Superior temporal gyrus (tissue), 1 donor: ENCODE data around the gene KCNIP4.

ENCODE experiments used
- DNase-seq: peaks from one replicate; pipeline ENCODE4 v3.0.0-alpha.2; 2016; ENCODE audit errors: extremely low spot score

The KCNIP4 gene

GRCh38 chr4:21688596-21689265 lies 259.8 kb downstream of the KCNIP4 start:
- no peak for DNase-seq

DNA sequence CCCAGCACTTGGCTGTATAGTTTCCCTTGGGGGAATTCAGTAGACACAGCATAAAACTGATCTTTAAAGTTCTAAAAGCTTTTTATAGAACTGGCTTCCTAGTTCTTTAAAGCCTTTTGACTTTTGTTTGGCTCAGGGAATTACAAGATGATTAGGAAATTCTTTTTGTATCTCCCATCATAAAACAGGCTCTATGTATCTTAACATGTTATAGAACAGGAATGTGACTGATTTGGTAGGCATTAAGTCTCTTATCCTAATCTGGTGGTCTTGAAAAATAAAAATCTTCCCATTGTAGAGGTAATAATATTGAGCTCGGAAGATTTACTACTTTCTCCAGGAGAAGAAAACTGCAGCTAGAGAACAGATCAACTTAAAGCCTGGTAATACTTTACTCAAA lies 262.7 kb downstream of the KCNIP4 start:
- no peak for DNase-seq

GRCh38 chr4:21680326-21680898 lies 268.2 kb downstream of the KCNIP4 start:
- DNase-seq: no peak

DNA sequence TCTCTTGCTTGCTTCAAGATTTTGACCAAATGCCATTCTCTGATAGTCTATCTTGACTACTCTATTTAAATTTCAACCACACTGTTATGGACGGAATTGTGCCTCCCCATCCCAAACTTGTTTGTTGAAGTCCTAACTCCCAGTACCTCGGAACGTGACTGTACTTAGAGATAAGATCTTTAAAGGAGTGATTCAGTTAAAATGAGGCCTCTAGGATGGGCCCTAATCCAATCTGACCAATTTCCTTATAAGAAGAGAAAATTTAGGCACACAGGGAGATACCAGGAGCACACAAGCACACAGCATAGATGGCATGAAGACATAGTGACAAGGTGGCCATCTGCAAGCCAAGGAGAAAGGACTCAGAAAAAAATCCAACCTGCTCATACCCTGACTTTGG lies 269.9 kb downstream of the KCNIP4 start:
- no peak for DNase-seq

DNA sequence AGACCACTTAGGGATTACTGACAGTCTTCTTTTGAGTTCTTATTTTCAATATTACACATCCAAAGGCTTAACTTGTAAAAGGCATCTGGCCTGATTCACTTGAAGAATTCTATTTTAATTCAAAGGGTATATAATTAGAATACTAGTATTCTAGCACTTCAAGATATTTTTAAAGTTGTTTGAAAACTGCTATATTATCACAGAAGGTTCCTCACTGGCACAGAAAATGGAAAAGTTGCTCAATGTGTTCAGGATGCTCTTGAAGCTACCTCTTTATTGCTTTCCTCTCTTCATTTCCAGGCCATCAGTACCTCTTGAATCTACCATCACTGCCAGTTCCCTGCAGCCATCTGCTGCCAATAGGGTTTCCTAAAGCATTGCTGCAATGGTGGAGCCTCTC lies 271.4 kb downstream of the KCNIP4 start:
- DNase-seq: peak; percentile 53

GRCh38 chr4:21664355-21664754 lies 284.2 kb downstream of the KCNIP4 start:
- no peak for DNase-seq

DNA sequence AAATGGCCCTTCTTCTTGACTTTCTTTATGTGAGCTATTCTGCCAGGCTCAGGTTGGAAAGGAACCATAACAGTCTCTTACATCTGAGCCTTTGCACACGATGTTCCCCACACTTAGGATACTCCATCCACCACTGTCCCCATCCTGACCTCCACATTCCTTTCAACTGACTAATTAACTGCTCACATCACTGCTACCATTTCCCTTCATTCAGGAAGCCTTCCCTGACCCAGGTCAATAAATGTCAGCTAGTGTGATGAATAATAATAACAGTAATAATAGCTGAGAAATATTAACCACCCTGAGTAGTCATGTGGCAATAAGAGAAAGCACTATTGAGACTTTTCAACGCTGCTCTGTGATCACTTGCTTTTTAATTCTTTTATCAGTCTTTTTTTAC lies 291.7 kb downstream of the KCNIP4 start:
- no peak for DNase-seq

GRCh38 chr4:21655031-21655430 lies 293.5 kb downstream of the KCNIP4 start:
- DNase-seq: no peak

GRCh38 chr4:21652508-21653231 lies 295.9 kb downstream of the KCNIP4 start:
- DNase-seq: no peak

DNA sequence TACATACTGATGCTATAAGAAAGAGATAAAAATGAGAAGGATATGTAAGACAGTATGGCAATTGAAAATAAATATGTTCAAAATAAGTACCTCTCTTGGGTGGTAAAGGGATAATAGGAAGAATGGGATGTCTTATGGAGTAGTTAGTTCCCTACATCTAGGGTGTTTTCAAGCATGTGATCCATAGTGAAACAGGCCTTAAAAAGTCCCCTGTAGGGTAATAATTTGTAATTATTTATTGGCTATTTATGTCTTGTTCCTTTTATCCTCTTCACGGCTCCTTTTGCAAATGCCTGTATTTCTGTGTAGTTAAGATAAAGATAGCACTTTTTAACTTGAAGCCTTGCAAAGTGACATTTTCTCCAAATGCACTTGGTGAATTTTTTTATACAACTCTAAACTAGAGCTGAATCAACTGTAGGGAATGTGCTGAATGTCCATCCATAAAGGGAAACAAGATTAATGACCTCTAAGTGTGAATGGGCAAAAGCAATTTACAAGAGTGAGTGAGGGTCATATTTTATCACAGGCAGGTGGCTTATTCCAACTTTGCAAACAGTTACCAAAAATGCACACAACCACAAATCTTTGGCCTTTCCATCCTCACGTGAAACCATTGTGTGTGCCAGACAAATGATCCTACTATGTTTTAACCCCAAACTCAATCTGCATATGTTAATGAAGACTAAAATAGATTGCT lies 299.0 kb downstream of the KCNIP4 start:
- DNase-seq: no peak

DNA sequence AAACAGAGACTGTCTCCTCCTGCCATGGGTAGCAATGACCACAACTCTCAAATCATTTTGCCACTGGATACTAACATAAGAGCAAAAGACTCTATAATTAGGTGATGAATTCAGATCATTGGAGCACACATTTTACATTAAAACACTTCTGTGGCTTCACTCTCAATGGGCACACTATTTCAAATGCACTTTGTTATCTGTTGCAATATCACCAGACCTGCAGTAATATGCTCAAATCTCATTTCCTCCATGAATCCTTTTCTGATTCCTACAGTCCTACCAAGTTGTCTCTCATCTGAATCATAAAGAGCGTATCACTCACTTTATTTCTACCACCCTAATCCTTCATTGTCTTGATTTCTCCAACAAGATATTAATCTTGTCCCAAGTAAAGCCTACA lies 302.8 kb downstream of the KCNIP4 start:
- no peak for DNase-seq

- no peak for DNase-seq
Observed at GRCh38 chr4:21641696-21642095, 306.9 kb downstream of the KCNIP4 start.

DNA sequence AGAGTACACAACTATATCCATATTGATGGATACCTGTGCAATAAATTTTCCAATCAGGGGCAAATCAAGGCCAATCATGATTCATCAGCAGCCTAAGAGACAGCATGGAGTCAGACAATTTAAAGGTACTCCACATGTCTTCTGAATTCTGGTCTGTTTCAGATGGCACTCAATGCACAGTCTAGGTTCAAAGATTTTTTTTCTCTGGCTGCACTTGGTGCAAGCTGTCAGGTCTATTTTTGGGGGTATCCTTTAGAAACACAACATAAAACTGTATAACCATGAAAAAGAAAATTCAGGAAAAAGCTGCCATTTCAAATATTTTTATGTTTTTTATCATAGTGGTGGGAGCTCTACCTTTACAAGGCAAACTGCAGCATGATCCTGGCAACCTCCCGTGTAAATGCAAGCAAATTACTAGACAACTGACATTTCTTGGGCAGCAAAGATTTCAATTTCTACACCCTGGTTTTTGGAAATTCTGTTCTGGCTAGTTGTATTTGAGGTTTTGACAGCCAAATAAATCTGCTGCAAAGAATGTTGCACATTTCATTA lies 310.3 kb downstream of the KCNIP4 start:
- no peak for DNase-seq

GRCh38 chr4:21628916-21629610 lies 319.5 kb downstream of the KCNIP4 start:
- DNase-seq: no peak

DNA sequence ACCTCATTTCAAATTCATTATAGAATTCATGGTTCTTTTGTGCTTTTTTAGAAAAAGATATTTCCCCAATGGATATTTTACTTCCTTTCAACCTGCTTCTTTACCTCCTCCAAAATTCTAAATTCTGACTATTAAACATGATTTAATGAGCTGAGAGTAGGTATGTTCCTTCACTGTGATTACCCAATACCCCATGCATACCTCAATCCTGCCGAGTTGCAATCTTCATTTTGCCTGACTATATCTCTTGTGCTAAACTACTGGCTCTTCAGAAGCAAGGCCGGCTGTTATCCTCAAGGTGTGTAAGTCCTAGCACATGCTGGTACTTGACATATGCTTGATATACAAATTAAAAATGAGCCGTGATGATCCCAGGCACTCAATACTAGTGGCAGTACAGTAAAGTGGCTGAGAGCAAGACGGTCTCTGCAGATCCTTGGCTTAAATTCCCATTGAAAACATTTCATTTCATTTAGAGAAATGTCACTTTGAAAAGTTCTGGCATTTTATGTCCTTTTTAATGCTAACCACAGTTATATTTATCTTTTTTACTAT lies 320.4 kb downstream of the KCNIP4 start:
- DNase-seq: no peak

DNA sequence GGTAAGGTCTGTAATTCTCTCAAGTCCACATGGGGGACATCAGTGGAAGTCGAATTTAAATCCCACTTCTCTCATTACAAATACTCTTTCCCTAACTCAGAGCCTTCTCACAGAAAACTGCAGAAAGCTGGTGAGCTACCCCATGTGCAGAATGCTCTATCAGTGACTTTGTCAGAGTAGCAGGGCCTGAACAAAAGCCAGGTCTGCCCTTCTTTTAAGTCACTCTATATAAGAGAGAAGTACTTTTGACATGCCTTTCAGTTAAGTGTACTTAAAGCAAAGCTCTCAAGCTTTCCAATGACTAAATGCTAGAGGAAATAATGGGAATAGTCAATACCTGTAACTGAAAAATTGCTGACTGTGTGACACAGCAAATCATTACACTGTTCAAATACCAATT lies 323.1 kb downstream of the KCNIP4 start:
- no peak for DNase-seq

DNA sequence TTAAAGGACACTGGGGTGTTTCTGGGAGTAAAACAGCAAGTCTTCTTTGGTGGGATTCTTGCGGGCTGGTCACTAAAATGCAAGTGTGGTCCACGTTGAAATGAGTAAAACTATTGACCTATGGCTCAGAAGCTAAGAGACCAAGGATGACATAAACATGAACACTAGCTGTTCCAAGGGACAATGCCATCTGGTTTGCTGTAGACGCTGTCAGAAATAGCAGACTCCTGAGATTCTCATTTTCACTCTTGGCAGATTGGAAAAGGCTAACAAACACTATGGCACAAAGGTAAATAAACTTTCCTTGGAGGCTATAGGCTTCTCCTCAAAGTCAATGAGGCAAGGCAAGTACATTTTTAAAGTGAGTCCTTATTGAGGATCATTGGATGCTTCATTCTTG lies 343.6 kb downstream of the KCNIP4 start:
- DNase-seq: no peak

DNA sequence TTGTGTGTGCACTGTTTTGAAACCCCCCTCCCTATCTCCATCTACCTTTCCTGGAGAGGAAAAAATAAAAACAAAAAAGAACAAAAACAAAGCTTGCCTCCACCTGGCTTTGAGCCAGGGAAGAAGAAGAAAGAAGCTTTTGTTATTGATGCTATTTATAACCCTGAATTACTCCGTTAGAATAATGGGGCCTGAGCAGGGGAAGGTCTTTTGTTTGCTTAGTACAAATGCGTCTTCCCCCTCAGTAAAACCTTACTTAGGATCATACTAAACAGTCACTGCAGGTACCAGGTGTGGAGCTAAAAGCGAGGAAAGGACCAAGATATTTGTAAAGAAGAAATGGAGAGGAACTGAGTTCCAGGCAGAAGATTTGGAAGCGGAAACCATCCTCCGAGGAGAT lies 352.1 kb downstream of the KCNIP4 start:
- DNase-seq: peak; percentile 68

DNA sequence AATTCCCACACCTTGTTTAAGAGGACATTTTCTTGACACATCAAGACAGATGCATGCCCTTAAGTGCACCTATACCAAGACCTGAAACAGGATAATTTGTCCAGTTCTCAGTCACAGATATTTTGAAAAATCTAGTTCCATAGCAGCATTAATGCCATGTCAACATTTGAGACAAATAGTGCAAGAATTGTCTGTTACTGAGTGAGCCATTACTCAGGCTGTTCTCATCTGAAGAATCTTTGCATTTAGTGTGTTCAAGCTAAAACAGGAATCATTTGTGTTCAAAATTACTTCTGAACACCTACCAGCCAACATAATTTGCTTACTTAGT lies 354.9 kb downstream of the KCNIP4 start:
- DNase-seq: no peak

DNA sequence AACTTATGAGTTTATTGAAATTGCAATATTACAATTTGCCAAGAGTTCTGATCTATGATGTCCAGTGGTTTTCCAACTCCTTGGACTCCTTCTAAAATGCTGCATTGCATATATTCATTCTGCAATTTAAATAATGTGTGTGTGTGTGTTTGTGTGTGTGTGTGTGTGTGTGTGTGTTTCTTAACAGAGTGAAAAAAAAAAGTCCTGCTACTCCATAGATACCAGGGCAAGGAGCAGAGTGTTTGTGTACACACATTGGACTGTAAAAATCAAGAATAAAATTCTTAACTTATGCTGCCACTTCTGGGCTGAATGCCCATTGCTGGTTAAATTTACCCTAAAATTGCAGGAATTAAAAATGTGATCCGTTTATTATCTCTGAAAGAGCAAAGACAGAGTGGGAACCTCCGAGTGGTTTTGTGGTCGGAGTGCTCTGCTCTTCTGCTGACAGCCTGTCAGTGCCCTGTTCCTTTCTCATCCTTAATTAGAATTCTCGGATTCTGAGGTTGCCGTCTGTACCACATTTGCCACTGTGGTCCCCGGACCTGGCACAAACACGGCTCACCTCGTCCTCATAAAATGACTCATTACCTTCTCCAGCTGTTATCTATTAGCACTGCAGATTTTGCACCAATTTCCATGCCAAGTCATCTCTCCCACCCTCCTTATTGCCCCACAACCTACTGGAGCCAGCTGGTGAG lies 355.5 kb downstream of the KCNIP4 start:
- DNase-seq: no peak

DNA sequence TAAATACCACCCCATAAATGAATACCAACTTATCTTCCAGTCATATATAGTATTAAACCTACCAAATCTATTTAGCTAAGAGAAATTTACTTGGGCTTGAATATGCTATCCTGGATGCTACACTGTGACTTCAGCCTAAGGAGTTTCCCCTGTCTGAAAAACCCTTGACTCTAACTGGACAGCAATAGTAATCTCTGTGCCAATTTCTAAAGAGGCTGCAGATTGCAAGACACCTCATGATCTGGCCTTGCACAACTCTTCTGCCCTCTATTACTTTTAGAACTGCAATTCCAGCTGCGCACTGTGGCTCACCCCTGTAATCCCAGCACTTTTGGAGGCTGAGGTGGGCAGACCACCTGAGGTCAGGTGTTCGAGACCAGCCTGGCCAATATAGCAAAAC lies 371.5 kb downstream of the KCNIP4 start:
- no peak for DNase-seq
